ENCODE measurements around the gene TMEM151A. TPM values are rescaled to one million over a fixed set of nuclear protein-coding genes. Genes with fewer than 3 reads are reported as not detected.

The TMEM151A gene
- total and polyA plus RNA-seq, 2 experiments from 2014 or later, result 1.0 to 4.4 TPM

GRCh38 chr11:66292543-66293332, 1.0 kb downstream of the TMEM151A start:
- H3F3A ChIP-seq (replicated peaks; ENCODE audit: low read depth), result peaks cover 18% of the 10 kb centered on the region; the same call in 1 of the 2 replicates
- H3K36me3 ChIP-seq (ENCODE audit: insufficient read depth), result no peaks in the 10 kb centered on the region
- peak overlapping the region; percentile 72 for H2AFZ ChIP-seq
- peaks cover 21% of the 10 kb centered on the region for H3K4me1 ChIP-seq (ENCODE audit: insufficient read depth)
- peaks cover 32% of the 10 kb centered on the region for H3K27me3 Mint-ChIP-seq (ENCODE audit: insufficient read depth, low read depth, poor library complexity)
- H3K79me2 ChIP-seq (replicated peaks; ENCODE audit: insufficient read depth), result peaks cover 9% of the 10 kb centered on the region
- no peaks in the 10 kb centered on the region for H4K20me1 ChIP-seq (replicated peaks; ENCODE audit: insufficient read depth)
- peak overlapping the region; percentile 88 for H3K4me2 ChIP-seq
- no peak overlapping the region for H3K27ac Mint-ChIP-seq
- H3K27ac ChIP-seq (ENCODE audit: low read depth), result no peak overlapping the region
- H3K4me3 Mint-ChIP-seq, result peak overlapping the region; percentile 69
- peaks cover 30% of the 10 kb centered on the region for H3K27me3 ChIP-seq (ENCODE audit: insufficient read depth)
- peaks cover 31% of the 10 kb centered on the region for H3K4me1 Mint-ChIP-seq
- no peaks in the 10 kb centered on the region for H3K9me2 ChIP-seq (ENCODE audit: insufficient read depth)
- H3K36me3 Mint-ChIP-seq (ENCODE audit: low read depth), result no peaks in the 10 kb centered on the region; the same call in 2 of the 3 replicates
- DNase-seq (ENCODE audit: low spot score) (no peak), ATAC-seq (no peak)
- peak overlapping the region; percentile 76 for H3K4me3 ChIP-seq
- H3K9me3 Mint-ChIP-seq, result peaks cover 2% of the 10 kb centered on the region; the same call in 1 of the 3 replicates
- TF ChIP-seq POLR2AphosphoS5 (IDR thresholded peaks at IDR 0.05; ENCODE audit: low read depth) (no peak), NANOG (IDR thresholded peaks at IDR 0.05; ENCODE audit: borderline replicate concordance) (no peak), EZH2phosphoT487 (IDR thresholded peaks at IDR 0.05; ENCODE audit: unreplicated experiment) (no peak), REST (IDR thresholded peaks at IDR 0.05; ENCODE audit: unreplicated experiment) (no peak)

GRCh38 chr11:66293352-66293751, 1.7 kb downstream of the TMEM151A start:
- H3K36me3 Mint-ChIP-seq (ENCODE audit: low read depth), result no peaks in the 10 kb centered on the region; the same call in 2 of the 3 replicates
- peaks cover 18% of the 10 kb centered on the region; the same call in 1 of the 2 replicates for H3F3A ChIP-seq (replicated peaks; ENCODE audit: low read depth)
- no peaks in the 10 kb centered on the region for H4K20me1 ChIP-seq (replicated peaks; ENCODE audit: insufficient read depth)
- no peak overlapping the region for H3K27ac Mint-ChIP-seq
- peaks cover 31% of the 10 kb centered on the region for H3K27me3 Mint-ChIP-seq (ENCODE audit: insufficient read depth, low read depth, poor library complexity)
- H3K4me3 Mint-ChIP-seq, result no peak overlapping the region; the same call in 2 of the 3 replicates
- H3K9me2 ChIP-seq (ENCODE audit: insufficient read depth), result no peaks in the 10 kb centered on the region
- no peak overlapping the region for H2AFZ ChIP-seq
- peaks cover 30% of the 10 kb centered on the region for H3K27me3 ChIP-seq (ENCODE audit: insufficient read depth)
- no peak for DNase-seq (ENCODE audit: low spot score)
- no peaks in the 10 kb centered on the region for H3K36me3 ChIP-seq (ENCODE audit: insufficient read depth)
- peaks cover 2% of the 10 kb centered on the region; the same call in 1 of the 3 replicates for H3K9me3 Mint-ChIP-seq
- no peak overlapping the region for H3K4me3 ChIP-seq
- no peak overlapping the region for H3K4me2 ChIP-seq
- peaks cover 4% of the 10 kb centered on the region for H3K79me2 ChIP-seq (replicated peaks; ENCODE audit: insufficient read depth)
- H3K4me1 ChIP-seq (ENCODE audit: insufficient read depth), result peaks cover 17% of the 10 kb centered on the region
- peaks cover 31% of the 10 kb centered on the region for H3K4me1 Mint-ChIP-seq
- no peak for ATAC-seq
- no peak overlapping the region for H3K27ac ChIP-seq (ENCODE audit: low read depth)
- no peak for TF ChIP-seq STAT1 (IDR thresholded peaks at IDR 0.05; ENCODE audit: unreplicated experiment)
- TF ChIP-seq POLR2AphosphoS5 (IDR thresholded peaks at IDR 0.05; ENCODE audit: low read depth), result no peak
- TF ChIP-seq EZH2 (IDR thresholded peaks at IDR 0.05; ENCODE audit: low read depth, unreplicated experiment), result no peak
- no peak for TF ChIP-seq JUNB (IDR thresholded peaks at IDR 0.05; ENCODE audit: unreplicated experiment)
- TF ChIP-seq ZNF114 (CRISPR knock-in tag; IDR thresholded peaks at IDR 0.05), result no peak
- TF ChIP-seq ZNF462 (CRISPR knock-in tag; IDR thresholded peaks at IDR 0.05), result no peak
